Ishikawa (cell line): ENCODE results near the gene PLEKHA7.

Experiments
- CEBPB ChIP-seq: IDR thresholded peaks from 2 replicates; pipeline ENCODE4 v1.6.1; 2012
- CREB1 ChIP-seq: IDR thresholded peaks from 2 replicates; pipeline ENCODE4 v1.6.1; 2012; ENCODE audit warnings: low read depth
- EGR1 ChIP-seq: IDR thresholded peaks from 2 replicates; pipeline ENCODE4 v1.6.1; 2012
- EP300 ChIP-seq: IDR thresholded peaks from 2 replicates; pipeline ENCODE4 v1.6.1; 2012; ENCODE audit warnings: borderline replicate concordance
- FOXM1 ChIP-seq: IDR thresholded peaks from 2 replicates; pipeline ENCODE4 v1.6.1; 2012; ENCODE audit warnings: low read depth, borderline replicate concordance
- NFIC ChIP-seq: IDR thresholded peaks from 2 replicates; pipeline ENCODE4 v1.6.1; 2012
- RAD21 ChIP-seq: IDR thresholded peaks from 2 replicates; pipeline ENCODE4 v1.6.1; 2012; ENCODE audit warnings: low read depth
- TAF1 ChIP-seq: IDR thresholded peaks from 2 replicates; pipeline ENCODE4 v1.6.1; 2012; ENCODE audit warnings: low read depth, mild to moderate bottlenecking
- TCF12 ChIP-seq: IDR thresholded peaks from 2 replicates; pipeline ENCODE4 v1.6.1; 2012; ENCODE audit warnings: low read depth
- TEAD4 ChIP-seq: IDR thresholded peaks from 2 replicates; pipeline ENCODE4 v1.6.1; 2012
- YY1 ChIP-seq: IDR thresholded peaks from 2 replicates; pipeline ENCODE4 v1.6.1; 2012; ENCODE audit warnings: low read depth
- ZBTB7A ChIP-seq: IDR thresholded peaks from 2 replicates; pipeline ENCODE4 v1.6.1; 2012; ENCODE audit warnings: low read depth
- TF ChIP-seq, protein P1 (sequence below): IDR thresholded peaks from 2 replicates; pipeline ENCODE4 v1.6.1; 2012
- TF ChIP-seq, protein P2 (sequence below): IDR thresholded peaks from 2 replicates; pipeline ENCODE4 v1.6.1; 2012
- TF ChIP-seq, protein P3 (sequence below): IDR thresholded peaks from 2 replicates; pipeline ENCODE4 v1.6.1; 2012; ENCODE audit warnings: low read depth, mild to moderate bottlenecking

PLEKHA7 gene

DNA sequence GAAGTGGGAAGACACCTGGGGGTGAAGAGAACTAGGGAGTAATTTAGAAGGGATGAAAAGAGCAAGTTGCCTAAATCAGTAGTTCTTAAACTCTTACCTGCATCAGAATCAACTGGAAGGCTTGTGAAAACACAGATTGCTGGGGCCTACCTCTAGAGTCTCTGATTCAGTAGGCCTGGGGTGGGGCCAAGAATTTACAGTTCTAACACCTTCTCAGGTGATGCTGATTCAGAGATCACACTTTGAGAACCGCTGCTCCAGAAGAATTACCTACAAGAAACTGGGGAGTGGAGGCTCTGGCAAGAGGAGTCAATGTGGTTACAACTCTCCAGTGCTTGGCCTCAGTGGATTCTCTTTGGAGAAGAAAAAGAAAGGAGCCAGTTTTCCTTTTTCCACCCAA is 147.1 kb downstream of the PLEKHA7 start:
- no peak for TF ChIP-seq EGR1
- no peak for TF ChIP-seq FOXM1
- TF ChIP-seq EP300: no peak
- no peak for TF ChIP-seq CREB1
- TF ChIP-seq, protein P1, sequence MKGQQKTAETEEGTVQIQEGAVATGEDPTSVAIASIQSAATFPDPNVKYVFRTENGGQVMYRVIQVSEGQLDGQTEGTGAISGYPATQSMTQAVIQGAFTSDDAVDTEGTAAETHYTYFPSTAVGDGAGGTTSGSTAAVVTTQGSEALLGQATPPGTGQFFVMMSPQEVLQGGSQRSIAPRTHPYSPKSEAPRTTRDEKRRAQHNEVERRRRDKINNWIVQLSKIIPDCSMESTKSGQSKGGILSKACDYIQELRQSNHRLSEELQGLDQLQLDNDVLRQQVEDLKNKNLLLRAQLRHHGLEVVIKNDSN: no peak
- TF ChIP-seq, protein P2, sequence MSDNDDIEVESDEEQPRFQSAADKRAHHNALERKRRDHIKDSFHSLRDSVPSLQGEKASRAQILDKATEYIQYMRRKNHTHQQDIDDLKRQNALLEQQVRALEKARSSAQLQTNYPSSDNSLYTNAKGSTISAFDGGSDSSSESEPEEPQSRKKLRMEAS: no peak

DNA sequence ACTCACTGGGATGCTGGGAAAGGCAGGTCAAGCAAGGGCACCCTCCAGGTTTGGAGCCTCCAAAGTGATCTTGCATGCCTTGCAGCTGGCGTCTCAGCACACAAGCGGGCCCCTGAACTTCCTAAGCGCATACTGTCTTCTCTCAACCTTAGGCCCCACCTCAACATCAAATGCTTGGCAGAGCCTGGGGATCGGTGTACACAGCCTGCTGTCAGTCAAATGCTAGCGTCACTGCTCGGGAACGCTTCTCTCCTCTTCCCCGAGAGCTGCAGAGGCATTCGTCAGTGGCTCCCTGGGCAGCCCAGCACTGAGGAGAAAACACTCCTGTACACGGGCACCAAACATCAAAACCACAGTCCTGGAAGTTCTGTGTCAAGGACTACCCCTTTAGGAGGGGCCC is 150.8 kb downstream of the PLEKHA7 start:
- no peak for TF ChIP-seq ZBTB7A
- TF ChIP-seq, protein P2: no peak
- TF ChIP-seq TAF1: no peak
- TF ChIP-seq NFIC: no peak
- no peak for TF ChIP-seq FOXM1
- no peak for TF ChIP-seq CEBPB
- no peak for TF ChIP-seq EGR1
- TF ChIP-seq EP300: no peak
- TF ChIP-seq, protein P1: no peak
- no peak for TF ChIP-seq TCF12

DNA sequence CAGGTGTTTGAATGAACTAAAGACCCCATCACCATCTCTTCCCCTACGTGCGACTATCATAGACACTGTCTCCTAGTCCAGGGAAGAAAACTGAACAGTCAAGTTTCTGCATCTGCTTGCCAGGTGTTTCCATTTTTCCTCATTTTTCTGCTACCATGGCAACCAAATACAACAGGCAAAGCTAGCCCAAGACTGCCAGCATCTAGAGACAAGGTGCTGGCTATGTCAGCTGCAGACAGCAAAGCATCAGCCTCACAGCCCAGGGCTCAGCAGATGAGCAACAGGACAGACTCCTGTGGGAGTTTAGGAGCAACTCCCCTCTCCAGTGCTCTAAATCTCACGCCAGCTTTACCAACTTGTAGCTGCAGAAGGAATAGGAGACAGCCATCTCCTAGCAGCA is 151.5 kb downstream of the PLEKHA7 start:
- TF ChIP-seq CREB1: no peak

DNA sequence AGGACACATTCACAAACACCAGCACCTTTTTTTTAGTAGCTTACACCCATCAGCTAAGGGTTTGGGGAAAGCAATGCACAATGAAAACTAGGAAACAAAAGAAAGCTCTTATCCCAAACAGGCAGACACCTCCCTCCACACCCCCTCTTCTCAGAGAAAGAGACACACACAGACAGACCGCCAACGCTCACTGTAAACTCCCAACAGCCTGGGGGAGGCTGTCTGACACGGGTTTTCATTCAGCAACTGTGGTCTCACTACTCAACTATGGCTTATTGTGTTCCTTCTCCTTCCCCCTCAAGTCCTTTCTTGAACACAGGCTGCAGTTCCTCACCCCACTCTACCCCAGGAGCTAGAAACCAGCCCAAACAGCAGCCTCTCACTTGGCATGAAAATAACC is 152.4 kb downstream of the PLEKHA7 start:
- TF ChIP-seq, protein P1: no peak
- TF ChIP-seq EP300 (no peak), TEAD4 (no peak), CEBPB (no peak), TAF1 (no peak), YY1 (no peak)

DNA sequence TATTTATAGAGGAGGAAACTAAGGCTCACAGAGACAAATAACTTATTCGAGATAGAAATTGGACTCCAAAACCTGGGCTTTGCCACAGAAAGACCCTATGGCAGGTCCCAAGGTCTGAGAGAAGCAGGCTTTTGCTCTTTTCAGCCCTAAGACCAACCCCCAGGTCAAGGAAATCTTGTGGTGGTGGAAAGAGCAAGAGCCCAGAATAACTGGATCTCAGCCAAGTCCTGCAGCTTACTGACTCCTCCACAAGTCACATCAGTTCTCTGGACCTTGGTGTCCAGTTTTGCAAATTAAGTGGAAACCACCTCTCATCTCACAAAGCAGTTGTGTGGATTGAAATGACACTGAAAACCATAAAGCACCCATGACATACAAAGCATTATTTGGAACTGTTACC is 153.6 kb downstream of the PLEKHA7 start:
- TF ChIP-seq TCF12 (no peak), TEAD4 (no peak), FOXM1 (no peak), RAD21 (no peak), EGR1 (no peak), NFIC (no peak), CREB1 (no peak), YY1 (no peak), TAF1 (no peak)
- TF ChIP-seq, protein P3, sequence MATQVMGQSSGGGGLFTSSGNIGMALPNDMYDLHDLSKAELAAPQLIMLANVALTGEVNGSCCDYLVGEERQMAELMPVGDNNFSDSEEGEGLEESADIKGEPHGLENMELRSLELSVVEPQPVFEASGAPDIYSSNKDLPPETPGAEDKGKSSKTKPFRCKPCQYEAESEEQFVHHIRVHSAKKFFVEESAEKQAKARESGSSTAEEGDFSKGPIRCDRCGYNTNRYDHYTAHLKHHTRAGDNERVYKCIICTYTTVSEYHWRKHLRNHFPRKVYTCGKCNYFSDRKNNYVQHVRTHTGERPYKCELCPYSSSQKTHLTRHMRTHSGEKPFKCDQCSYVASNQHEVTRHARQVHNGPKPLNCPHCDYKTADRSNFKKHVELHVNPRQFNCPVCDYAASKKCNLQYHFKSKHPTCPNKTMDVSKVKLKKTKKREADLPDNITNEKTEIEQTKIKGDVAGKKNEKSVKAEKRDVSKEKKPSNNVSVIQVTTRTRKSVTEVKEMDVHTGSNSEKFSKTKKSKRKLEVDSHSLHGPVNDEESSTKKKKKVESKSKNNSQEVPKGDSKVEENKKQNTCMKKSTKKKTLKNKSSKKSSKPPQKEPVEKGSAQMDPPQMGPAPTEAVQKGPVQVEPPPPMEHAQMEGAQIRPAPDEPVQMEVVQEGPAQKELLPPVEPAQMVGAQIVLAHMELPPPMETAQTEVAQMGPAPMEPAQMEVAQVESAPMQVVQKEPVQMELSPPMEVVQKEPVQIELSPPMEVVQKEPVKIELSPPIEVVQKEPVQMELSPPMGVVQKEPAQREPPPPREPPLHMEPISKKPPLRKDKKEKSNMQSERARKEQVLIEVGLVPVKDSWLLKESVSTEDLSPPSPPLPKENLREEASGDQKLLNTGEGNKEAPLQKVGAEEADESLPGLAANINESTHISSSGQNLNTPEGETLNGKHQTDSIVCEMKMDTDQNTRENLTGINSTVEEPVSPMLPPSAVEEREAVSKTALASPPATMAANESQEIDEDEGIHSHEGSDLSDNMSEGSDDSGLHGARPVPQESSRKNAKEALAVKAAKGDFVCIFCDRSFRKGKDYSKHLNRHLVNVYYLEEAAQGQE: no peak
- TF ChIP-seq, protein P1: no peak
- TF ChIP-seq, protein P2: no peak

DNA sequence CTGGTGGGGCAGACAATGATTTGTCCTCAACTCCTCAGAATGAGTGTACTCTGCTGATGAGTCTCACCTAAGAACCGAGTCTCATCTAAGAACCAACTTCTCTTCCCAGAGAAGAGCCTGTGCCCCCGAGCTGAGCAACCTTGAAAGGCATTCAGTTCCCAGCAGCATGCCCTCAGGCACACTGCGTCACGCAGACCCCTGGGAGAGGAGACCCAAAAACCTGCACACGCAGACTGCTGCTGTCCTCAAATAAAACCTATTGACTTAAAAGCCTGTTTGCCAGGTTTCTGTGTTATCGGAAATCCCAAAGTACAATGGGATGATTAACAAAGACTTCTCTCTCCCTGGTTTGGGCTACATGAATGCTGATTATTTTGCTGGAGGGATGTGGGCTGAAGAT is 154.6 kb downstream of the PLEKHA7 start:
- TF ChIP-seq FOXM1 (no peak), CREB1 (no peak), TCF12 (no peak), YY1 (no peak), TAF1 (no peak), EP300 (no peak), TEAD4 (no peak), EGR1 (no peak), ZBTB7A (no peak), NFIC (no peak), CEBPB (no peak), RAD21 (no peak)
- TF ChIP-seq, protein P2: no peak
- TF ChIP-seq, protein P3: no peak
- TF ChIP-seq, protein P1: no peak
